Mucosa of rectum (tissue), 2 donors: ENCODE data around the gene SLC28A1.
"Not testable (repeated sequence)": the region's sequence is repeated elsewhere in the genome, so short reads cannot be mapped to it uniquely, and the experiment has no call there.

ENCODE experiments used
- H3K27ac ChIP-seq, 2 donors: one replicate each; pipeline ENCODE4 v1.7.0; 2013; ENCODE audit warnings: inconsistent platforms in 2 of 2, low read depth in 2 of 2, low read length in 2 of 2
- H3K27me3 ChIP-seq, 2 donors: one replicate each; pipeline ENCODE4 v1.7.0; 2013; ENCODE audit warnings: low read length in 2 of 2; ENCODE audit not compliant: control insufficient read depth in 2 of 2, insufficient read depth in 2 of 2
- H3K36me3 ChIP-seq, 2 donors: one replicate each; pipeline ENCODE4 v1.7.0; 2013; ENCODE audit warnings: low read length in 2 of 2; ENCODE audit not compliant: control insufficient read depth in 2 of 2, insufficient read depth in 2 of 2
- H3K4me1 ChIP-seq, 2 donors: one replicate each; pipeline ENCODE4 v1.7.0; 2013; ENCODE audit warnings: low read length in 2 of 2, mild to moderate bottlenecking in 1 of 2; ENCODE audit not compliant: control insufficient read depth in 2 of 2, insufficient read depth in 2 of 2
- H3K4me3 ChIP-seq, 2 donors: one replicate each; pipeline ENCODE4 v1.7.0; 2013; ENCODE audit warnings: low read length in 2 of 2
- H3K9ac ChIP-seq, 2 donors: one replicate each; pipeline ENCODE4 v1.7.0; 2013; ENCODE audit warnings: low read length in 2 of 2, low read depth in 1 of 2, mild to moderate bottlenecking in 1 of 2
- H3K9me3 ChIP-seq, 2 donors: one replicate each; pipeline ENCODE4 v1.7.0; 2013; ENCODE audit warnings: low read length in 2 of 2; ENCODE audit not compliant: control insufficient read depth in 2 of 2
- donor health status: healthy.
- donor health status: Normal muscosa, but diverticular disease.

The SLC28A1 gene

DNA sequence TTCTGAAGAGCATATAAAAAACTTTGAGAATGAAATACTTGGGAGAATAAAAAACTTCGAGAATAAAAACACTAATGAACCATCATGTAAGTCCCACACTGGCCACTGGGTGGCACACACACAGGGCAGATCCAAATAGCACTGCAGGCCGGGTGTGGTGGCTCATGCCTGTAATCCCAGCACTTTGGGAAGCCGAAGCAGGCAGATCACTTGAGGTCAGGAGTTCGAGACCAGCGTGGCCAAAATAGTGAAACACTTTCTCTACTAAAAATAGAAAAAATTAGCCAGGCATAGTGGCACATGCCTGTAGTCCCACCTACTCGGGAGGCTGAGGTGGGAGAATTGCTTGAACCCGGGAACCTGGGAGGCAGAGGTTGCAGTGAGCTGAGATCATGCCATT is 38.8 kb upstream of the SLC28A1 start:
- H3K4me1 ChIP-seq, H3K27ac ChIP-seq, H3K9ac ChIP-seq, H3K9me3 ChIP-seq, H3K4me3 ChIP-seq, H3K36me3 ChIP-seq, H3K27me3 ChIP-seq: not testable (repeated sequence)

DNA sequence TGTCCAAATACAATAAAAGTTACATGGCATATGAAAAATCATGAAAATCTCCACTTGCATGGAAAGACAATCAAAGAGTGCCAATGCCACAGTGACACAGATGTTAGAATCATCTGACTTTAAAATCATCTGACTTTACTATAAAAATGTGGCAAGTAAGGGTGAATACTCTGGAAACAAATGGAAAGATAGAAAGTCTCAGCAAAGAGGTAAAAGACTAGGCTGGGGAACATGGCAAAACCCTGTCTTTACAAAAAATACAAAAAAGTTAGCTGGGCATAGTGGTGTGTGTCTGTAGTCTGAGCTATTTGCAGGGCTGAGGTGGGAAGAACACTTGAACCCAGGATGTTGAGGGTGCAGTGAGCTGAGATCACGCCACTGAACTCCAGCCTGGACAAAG is 38.2 kb upstream of the SLC28A1 start:
- Histone ChIP-seq H3K27ac (no peak overlapping the region), H3K9ac (no peak overlapping the region), H3K4me1 (peaks cover under 1 to 2% of the 10 kb centered on the region in 2 donors), H3K27me3 (no peaks in the 10 kb centered on the region), H3K4me3 (no peak overlapping the region), H3K36me3 (no peaks in the 10 kb centered on the region), H3K9me3 (peaks cover 0 to 3% of the 10 kb centered on the region in 2 donors)

DNA sequence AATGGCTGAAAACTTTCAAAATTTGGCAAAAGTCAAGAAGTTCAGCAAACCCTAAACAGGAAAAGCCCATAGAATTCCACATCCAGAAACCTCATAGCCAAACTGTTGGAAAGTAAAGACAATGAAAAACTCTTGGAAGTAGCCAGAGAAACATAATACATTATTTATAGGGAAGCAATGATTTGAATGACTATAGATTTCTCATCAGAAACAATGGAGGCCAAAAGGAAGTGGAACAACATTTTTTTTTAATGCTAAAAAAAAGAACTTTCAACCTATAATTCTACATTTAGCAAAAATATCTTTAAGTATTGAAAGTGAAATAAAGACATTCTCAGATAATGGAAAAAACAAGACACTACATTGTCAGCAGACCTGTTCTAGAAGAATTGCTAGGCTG is 37.1 kb upstream of the SLC28A1 start:
- Histone ChIP-seq H3K9ac (no peak overlapping the region), H3K9me3 (peaks cover 0 to 3% of the 10 kb centered on the region in 2 donors), H3K27me3 (no peaks in the 10 kb centered on the region), H3K27ac (no peak overlapping the region), H3K4me1 (no peaks in the 10 kb centered on the region), H3K36me3 (no peaks in the 10 kb centered on the region), H3K4me3 (no peak overlapping the region)

DNA sequence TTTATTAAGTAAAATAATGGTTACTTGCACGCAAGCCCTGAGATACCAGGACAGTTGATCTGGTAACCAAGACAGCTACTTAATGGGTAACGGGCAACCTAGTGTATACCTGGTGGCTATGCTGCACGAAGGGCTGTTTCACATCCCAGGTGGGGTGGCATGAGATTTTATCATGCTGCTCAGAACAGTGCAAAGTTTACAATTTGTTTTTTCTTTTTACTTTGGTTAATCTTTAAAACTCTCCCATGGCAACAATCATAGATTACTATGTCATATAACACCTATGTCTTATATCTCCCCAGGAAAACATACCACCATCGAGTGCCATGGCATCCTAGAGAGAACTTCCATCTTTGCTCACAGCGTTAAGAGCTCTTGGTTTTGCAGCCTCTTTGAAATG is 32.2 kb upstream of the SLC28A1 start:
- H3K27ac ChIP-seq, result no peak overlapping the region
- H3K9me3 ChIP-seq, result peaks cover 0 to 2% of the 10 kb centered on the region in 2 donors
- no peak overlapping the region for H3K9ac ChIP-seq
- no peaks in the 10 kb centered on the region for H3K36me3 ChIP-seq
- no peak overlapping the region for H3K4me3 ChIP-seq
- H3K4me1 ChIP-seq, result no peaks in the 10 kb centered on the region
- H3K27me3 ChIP-seq, result no peaks in the 10 kb centered on the region

DNA sequence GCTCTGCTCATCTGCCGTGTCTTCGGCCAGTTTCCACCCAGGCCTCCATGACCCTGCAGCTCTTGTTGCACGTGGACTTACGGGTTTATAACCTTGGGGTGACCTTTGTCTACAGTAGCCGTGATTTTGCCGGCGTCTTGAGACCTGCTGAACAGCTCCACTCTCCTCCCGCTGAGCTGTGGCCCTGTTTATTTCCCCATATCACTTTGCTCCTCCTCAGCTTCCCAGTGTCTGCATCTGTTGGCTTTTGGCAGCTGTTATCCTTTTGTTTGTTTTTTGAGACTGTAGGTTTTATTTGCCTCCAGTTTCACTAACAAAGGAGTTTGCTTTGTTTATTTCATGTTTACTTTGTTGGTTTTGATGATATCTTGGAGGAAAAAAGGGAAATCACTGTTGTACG is 29.3 kb upstream of the SLC28A1 start:
- Histone ChIP-seq H3K36me3 (no peaks in the 10 kb centered on the region), H3K27ac (no peak overlapping the region), H3K4me1 (no peaks in the 10 kb centered on the region), H3K27me3 (no peaks in the 10 kb centered on the region), H3K4me3 (no peak overlapping the region), H3K9me3 (no peaks in the 10 kb centered on the region), H3K9ac (no peak overlapping the region)

DNA sequence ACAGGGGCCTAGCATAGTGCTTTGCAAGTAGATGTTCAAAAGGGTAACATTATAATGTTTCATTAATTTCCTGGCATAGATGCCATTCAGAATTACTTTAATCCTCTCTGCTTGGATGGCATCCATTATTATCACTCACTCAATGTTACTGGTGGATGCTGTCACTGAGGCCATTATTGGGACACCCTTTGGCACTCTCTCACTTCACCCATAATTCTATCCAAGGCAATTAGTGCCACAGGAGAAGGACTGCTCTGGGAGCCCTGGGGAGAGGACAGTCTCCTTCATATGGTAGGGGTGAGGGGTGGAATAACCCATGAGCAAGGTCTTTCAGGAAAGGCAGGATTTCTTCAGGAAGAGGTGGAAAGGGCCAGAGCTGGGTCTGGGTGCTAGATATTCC is 28.7 kb upstream of the SLC28A1 start:
- Histone ChIP-seq H3K9me3 (no peaks in the 10 kb centered on the region), H3K4me3 (no peak overlapping the region), H3K27me3 (no peaks in the 10 kb centered on the region), H3K36me3 (no peaks in the 10 kb centered on the region), H3K27ac (no peak overlapping the region), H3K4me1 (no peaks in the 10 kb centered on the region), H3K9ac (no peak overlapping the region)

DNA sequence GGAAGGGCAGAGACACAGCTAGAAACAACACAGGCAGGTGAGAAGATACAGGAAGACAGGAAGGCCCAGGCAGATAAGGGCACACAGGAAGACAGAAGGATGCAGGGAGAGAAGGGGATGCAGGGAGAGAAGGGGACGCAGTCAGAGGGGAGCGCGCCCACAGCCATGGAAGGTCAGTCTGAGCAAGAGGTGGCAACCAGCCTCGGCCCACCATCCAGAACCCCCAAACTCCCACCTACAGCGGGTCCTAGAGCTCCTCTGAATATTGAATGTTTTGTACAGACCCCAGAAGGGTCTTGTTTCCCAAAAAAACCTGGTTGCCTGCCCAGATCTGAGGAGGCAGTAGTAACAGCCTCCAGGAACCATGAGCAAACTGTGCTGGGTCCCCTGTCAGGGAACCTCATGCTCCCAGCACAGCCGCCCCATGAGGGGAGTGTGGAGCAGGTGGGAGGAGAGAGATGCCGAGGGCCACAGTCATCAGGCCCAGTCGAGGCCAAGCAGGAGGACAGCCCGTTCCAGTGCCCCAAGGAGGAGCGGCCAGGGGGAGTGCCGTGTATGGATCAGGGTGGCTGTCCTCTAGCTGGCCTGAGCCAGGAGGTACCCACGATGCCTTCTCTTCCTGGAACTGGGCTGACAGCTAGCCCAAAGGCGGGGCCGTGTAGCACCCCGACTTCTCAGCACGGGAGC is 27.6 kb upstream of the SLC28A1 start:
- Histone ChIP-seq H3K9ac (no peak overlapping the region), H3K36me3 (no peaks in the 10 kb centered on the region), H3K4me1 (no peaks in the 10 kb centered on the region), H3K27ac (no peak overlapping the region), H3K9me3 (no peaks in the 10 kb centered on the region), H3K4me3 (no peak overlapping the region), H3K27me3 (no peaks in the 10 kb centered on the region)

DNA sequence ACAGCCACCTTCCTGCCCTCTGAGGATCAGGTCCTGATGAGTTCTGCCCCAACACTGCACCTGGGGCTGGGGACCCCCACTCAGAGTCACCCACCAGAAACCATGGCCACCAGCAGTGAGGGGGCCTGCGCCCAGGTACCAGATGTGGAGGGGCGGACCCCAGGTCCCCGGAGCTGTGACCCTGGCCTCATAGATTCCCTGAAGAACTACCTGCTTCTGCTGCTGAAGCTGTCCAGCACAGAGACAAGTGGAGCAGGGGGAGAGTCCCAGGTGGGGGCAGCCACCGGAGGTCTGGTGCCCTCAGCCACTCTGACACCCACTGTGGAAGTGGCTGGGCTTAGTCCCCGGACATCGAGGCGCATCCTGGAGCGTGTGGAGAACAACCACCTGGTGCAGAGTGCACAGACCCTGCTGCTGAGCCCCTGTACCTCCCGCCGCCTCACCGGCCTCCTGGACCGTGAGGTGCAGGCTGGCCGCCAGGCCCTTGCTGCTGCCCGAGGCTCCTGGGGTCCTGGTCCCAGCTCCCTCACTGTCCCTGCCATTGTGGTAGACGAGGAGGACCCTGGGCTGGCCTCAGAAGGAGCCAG is 27.0 kb upstream of the SLC28A1 start:
- Histone ChIP-seq H3K9ac (no peak overlapping the region), H3K4me3 (no peak overlapping the region), H3K27ac (no peak overlapping the region), H3K4me1 (no peaks in the 10 kb centered on the region), H3K36me3 (no peaks in the 10 kb centered on the region), H3K27me3 (no peaks in the 10 kb centered on the region), H3K9me3 (no peaks in the 10 kb centered on the region)

DNA sequence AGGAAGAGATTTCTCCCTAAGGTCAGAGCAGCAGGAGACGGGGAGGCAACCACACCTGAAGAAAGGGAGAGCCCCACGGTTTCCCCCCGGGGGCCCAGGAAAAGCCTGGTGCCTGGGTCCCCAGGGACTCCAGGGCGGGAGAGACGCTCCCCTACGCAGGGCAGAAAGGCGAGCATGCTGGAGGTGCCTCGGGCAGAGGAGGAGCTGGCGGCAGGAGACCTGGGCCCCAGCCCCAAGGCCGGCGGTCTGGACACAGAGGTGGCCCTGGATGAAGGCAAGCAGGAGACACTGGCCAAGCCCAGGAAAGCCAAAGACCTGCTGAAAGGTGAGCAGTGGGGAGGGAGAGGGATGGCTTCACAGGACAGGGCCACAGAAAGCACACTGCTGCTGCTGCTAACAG is 26.2 kb upstream of the SLC28A1 start:
- H3K36me3 ChIP-seq, result no peaks in the 10 kb centered on the region
- no peaks in the 10 kb centered on the region for H3K9me3 ChIP-seq
- H3K4me1 ChIP-seq, result no peaks in the 10 kb centered on the region
- H3K27me3 ChIP-seq, result no peaks in the 10 kb centered on the region
- H3K27ac ChIP-seq, result no peak overlapping the region
- H3K9ac ChIP-seq, result no peak overlapping the region
- H3K4me3 ChIP-seq, result no peak overlapping the region

DNA sequence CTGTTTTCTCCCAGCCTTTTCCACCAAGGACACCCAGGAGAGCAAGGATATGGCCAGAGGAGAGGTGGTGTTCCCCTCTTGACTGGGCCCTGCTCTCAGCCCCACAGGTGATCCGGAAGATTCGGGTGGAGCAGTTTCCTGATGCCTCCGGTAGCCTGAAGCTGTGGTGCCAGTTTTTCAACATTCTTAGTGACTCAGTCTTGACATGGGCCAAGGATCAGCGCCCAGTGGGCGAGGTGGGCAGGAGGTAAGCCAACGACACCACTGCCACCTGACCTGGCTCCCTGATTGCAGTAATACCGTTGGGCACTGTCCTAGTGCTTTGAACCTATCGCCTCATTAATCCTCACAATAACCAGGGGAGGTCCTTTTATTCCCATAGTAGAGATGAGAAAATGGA is 25.3 kb upstream of the SLC28A1 start:
- no peaks in the 10 kb centered on the region for H3K4me1 ChIP-seq
- no peaks in the 10 kb centered on the region for H3K36me3 ChIP-seq
- H3K4me3 ChIP-seq, result no peak overlapping the region
- H3K9ac ChIP-seq, result no peak overlapping the region
- no peaks in the 10 kb centered on the region for H3K9me3 ChIP-seq
- no peaks in the 10 kb centered on the region for H3K27me3 ChIP-seq
- H3K27ac ChIP-seq, result no peak overlapping the region
